Measurements from ENCODE around the gene SF3B5.
"Not testable (repeated sequence)": the region's sequence is repeated elsewhere in the genome, so short reads cannot be mapped to it uniquely, and the experiment has no call there.

SF3B5 gene

GRCh38 chr6:144095134-144096002 lies at the start of gene SF3B5:
Gene SF3B5 (minus strand): TSS chr6:144095573. CDS start chr6:144095497, 76 bp downstream.
- peak; percentile 97 for DNase-seq

DNA sequence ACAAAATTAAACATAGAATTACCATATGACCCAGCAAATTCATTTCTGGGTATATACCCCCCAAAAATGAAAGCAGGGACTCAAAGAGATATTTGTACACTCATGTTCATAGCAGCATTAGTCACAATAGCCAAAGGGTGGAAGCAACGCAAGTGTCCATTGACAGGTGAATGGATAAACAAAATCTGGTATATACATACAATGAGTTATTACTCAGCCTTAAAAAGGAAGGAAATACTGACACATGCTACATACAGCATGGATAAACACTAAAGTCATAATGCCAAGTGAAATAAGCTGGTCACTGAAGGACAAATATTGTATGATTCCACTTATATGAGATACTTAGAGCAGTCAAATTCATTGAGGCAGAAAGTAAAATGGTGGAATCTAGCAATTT lies 49.6 kb upstream of the SF3B5 start:
- no peak for DNase-seq

GRCh38 chr6:144143878-144144277 lies 48.5 kb upstream of the SF3B5 start:
- no peak for DNase-seq

DNA sequence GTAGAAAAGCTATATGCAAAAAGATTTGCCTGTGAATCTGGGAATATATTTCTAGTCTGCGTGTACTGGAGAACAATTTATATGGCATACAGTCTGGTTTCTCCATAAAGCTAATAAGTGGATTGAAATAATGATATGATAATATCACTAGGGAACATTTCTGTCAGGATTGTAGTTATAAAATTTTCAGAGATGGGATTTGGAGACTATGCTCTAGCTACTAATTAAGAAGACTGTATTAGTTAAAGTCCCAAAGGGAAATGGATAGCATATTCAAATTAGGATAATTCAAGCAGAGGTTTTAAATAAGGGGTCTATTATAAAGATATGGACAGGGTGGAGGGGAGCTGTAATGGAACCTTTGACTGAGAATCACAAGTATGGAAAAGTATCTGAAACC lies 47.7 kb upstream of the SF3B5 start:
- DNase-seq, result no peak

GRCh38 chr6:144141470-144141869 lies 46.1 kb upstream of the SF3B5 start:
- no peak for DNase-seq

DNA sequence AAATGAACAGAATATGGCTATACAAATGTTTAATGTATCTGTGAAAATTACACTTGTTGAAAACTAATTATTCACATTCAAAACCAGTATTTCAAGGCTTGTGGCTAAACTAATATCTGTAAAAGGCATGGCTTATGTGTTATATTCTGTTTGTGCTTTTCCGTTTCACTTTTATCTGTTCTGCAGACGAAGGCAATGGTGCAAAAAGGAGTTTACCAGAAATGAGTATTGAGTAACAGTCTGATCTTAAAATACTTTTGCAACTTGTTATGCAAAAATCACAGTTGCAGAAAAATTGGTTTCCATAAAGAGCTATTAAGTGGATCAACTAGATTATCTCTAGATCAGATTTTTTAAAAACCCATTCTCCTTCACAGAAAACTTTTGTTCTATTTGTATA lies 45.5 kb upstream of the SF3B5 start:
- no peak for DNase-seq

- DNase-seq, result no peak
These were observed 44.4 kb upstream of the SF3B5 start for GRCh38 chr6:144139817-144140216.

DNA sequence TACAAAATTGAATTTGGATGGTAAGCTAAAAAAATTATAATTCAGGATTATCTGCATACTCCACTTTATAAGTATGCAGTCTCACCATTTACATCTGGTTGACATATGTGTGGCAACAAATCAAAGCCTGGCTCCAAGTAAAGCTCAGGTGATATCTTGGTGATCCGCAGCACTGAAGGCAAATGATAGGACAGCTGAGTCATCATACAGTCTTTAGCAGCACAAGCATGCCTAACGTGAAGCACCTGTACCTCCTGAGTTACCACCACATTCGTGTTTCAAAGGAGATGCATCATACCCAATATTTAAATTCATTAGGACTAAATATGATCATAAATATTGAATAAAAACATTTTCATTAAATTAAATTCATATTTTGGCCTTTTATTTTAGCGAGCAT lies 43.2 kb upstream of the SF3B5 start:
- no peak for DNase-seq

DNA sequence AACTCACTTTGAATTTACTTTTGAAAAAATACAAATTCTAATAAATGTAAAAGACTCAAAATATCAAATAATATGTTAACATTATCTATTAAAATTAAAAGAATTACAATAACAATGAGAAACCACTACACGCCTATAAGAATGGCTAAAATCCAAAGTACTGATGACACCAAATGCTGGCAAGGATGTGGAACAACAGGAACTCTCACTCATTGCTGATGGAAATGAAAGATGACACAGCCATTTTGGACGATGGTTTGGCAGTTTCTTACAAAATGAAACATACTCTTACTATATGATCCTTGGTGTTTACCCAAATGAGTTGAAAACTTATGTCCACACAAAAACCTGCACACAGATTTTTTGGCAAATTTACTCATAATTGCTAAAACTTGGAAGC lies 39.4 kb upstream of the SF3B5 start:
- DNase-seq, result no peak

DNA sequence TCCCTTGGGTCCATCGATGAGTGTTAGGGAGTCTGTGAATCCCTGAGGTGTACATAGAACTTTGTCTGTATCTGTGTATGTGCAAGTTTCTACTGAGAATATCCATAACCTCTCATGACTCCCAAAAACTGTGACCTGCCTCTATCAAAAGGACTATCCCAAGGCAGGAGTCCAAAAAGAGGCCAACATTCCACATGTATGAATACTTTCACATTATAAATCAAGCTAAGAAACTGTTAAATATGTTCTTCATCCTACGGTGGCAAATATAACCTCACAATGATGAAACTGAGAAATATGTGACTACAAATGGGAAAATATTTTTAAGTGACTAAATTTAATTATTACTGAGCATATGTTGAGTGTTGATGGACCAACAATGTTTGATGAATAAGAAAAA lies 38.8 kb upstream of the SF3B5 start:
- DNase-seq, result no peak

DNA sequence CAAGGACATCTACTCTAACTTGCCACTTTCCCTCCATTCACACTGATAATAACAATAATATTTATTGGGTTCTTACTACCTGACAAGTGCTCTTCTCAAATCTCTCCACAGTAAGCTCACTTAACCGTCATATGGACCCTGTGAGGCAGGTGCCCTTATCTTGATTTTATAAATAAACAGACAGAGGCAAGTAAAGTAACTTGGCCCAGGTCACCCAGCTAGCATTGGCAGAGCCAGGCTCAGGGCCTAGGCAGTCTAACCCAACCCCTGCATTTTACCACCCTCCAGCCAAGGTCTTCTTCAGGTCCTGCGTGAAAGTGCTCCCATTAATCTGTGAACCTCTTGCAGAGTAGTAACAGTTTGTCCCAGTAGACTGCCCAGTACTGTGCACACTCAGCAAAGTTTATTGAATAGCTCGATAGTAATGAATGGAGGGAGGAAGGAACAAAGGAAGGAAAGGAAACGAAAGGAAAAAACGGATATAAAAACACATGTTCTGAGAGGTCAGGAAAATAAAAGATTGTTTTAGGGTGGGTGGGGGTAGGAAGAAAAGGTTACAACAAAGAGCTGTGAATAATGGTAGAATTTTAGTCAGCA lies 38.0 kb upstream of the SF3B5 start:
- DNase-seq, result no peak

GRCh38 chr6:144132167-144132690 lies 36.9 kb upstream of the SF3B5 start:
- DNase-seq, result not testable (repeated sequence)

- no peak for DNase-seq
These were observed 35.9 kb upstream of the SF3B5 start for GRCh38 chr6:144131248-144131709.

- DNase-seq, result no peak
These were observed 34.1 kb upstream of the SF3B5 start for GRCh38 chr6:144129469-144129868.

- no peak for DNase-seq
These were observed 31.7 kb upstream of the SF3B5 start for GRCh38 chr6:144127097-144127496.

GRCh38 chr6:144123836-144124235 lies 28.5 kb upstream of the SF3B5 start:
- DNase-seq, result no peak

GRCh38 chr6:144123421-144123820 lies 28.0 kb upstream of the SF3B5 start:
- DNase-seq, result no peak

GRCh38 chr6:144122861-144123260 lies 27.5 kb upstream of the SF3B5 start:
- DNase-seq, result no peak

GRCh38 chr6:144119376-144119775 lies 24.0 kb upstream of the SF3B5 start:
- no peak for DNase-seq

DNA sequence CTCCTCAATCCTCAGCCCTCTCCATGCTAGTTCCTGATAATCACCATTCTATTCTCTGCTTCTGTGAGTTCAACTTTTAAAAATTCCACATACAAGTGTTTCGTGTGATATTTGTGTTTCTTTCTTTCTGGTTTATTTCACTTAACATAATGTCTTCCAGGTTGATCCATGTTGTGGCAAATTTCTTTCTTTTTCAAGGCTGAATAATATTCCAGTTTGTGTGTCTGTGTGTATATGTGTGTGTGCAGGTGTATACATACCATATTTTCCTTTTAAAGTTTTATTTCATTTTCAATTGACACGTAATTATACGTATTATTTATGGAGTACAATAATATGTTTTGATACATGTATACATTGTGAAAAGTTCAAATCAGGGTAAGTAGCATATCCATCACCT lies 19.8 kb upstream of the SF3B5 start:
- no peak for DNase-seq

DNA sequence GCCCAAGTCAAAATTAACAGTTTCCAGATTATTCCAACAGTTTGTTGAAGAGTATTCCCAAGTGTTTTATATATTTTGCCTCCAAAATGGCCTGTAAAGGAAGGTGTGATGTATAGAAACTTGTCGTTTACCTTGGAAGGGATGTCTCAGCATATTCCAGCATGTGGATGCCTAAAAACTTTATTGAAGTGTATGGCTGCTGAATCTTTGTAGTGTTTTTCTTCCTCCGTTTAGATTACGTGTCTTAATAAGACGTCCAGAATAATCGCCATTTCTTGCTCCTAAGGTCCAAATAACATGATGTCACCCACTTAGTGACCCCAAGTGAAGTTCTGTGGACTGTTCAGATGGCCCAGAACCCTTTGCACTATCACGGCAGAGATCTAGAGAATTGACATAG lies 18.0 kb upstream of the SF3B5 start:
- no peak for DNase-seq

DNA sequence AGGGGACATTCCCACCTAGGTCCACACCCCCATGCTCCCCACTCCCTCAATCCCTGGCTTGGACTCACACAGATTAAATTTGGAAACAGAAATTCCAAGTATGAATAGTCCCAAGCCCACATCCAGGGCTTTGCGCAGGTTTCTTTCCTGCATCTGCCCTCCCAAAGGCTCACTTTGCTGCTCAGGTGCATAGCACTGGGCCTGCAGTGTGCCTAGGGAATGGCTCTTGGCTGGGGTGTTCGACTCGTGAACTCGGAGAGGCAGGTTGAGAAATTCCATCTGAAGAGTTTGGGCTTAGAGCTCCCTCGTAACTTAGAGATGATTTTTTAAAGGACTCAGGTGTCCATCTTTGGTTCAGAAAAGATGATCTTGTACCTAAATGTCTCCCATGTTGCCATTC lies 14.8 kb upstream of the SF3B5 start:
- DNase-seq, result no peak

DNA sequence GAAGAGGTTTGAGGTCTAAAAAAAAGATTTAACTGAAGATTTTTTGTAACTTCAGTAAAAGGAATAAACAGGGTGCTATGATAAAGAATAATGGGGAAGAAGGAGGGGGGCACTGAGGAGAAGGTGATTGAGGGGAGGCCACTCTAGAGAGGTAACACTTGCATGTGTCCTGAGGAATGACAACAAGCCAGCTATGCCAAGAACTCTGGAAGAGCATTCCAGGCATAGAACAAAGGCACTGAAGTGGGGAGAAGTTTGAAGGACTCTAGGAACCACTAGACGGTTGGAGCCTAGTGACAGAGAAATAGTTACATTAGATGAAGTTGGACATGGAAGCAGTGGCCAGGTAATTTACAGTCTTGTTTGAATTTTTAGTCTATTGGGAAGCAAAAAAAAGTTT lies 10.8 kb upstream of the SF3B5 start:
- DNase-seq, result no peak

GRCh38 chr6:144104898-144105487 lies 9.6 kb upstream of the SF3B5 start:
- peak in 1 of 2 donors; percentile 35 for DNase-seq
